Stimulated activated naive CD8-positive, alpha-beta T cell treated with anti-CD3 and anti-CD28 coated beads, Interleukin-15, Interleukin-2, amounts not matched to agents 100 ng/mL and 50 ng/mL, for 24 hours (primary cell): ENCODE results near the gene CCDC85A.

Experiments used
- H3K27ac Mint-ChIP-seq: one replicate; pipeline ENCODE4 v1.8.0; 2021; ENCODE audit warnings: mild to moderate bottlenecking, mixed read lengths
- H3K27me3 Mint-ChIP-seq: one replicate; pipeline ENCODE4 v1.8.0; 2021; ENCODE audit warnings: mixed read lengths
- H3K36me3 Mint-ChIP-seq: one replicate; pipeline ENCODE4 v1.8.0; 2021; ENCODE audit warnings: low read depth, mixed read lengths
- H3K4me1 Mint-ChIP-seq: one replicate; pipeline ENCODE4 v1.8.0; 2021; ENCODE audit warnings: low read depth, mixed read lengths
- H3K4me3 Mint-ChIP-seq: one replicate; pipeline ENCODE4 v1.8.0; 2021; ENCODE audit warnings: mild to moderate bottlenecking, mixed read lengths
- H3K9me3 Mint-ChIP-seq: one replicate; pipeline ENCODE4 v1.8.0; 2021; ENCODE audit warnings: mixed read lengths

The CCDC85A gene

GRCh38 chr2:56240210-56240609 lies 56.4 kb downstream of the CCDC85A start:
- Mint-ChIP-seq H3K27me3 (no peaks in the 10 kb centered on the region), H3K36me3 (no peaks in the 10 kb centered on the region), H3K9me3 (peaks cover 25% of the 10 kb centered on the region), H3K4me1 (no peaks in the 10 kb centered on the region), H3K27ac (no peak overlapping the region), H3K4me3 (no peak overlapping the region)

GRCh38 chr2:56244506-56244905 lies 60.7 kb downstream of the CCDC85A start:
- H3K27ac Mint-ChIP-seq = no peak overlapping the region
- no peaks in the 10 kb centered on the region for H3K36me3 Mint-ChIP-seq
- no peaks in the 10 kb centered on the region for H3K27me3 Mint-ChIP-seq

GRCh38 chr2:56244911-56245530 lies 61.2 kb downstream of the CCDC85A start:
- Mint-ChIP-seq H3K9me3 (peaks cover 20% of the 10 kb centered on the region), H3K36me3 (no peaks in the 10 kb centered on the region), H3K4me1 (no peaks in the 10 kb centered on the region), H3K27ac (no peak overlapping the region), H3K27me3 (no peaks in the 10 kb centered on the region), H3K4me3 (no peak overlapping the region)

More at GRCh38 chr2:56244506-56244905, 60.7 kb downstream of the CCDC85A start:
- Mint-ChIP-seq H3K9me3 (peaks cover 20% of the 10 kb centered on the region), H3K4me3 (no peak overlapping the region), H3K4me1 (no peaks in the 10 kb centered on the region)

GRCh38 chr2:56248965-56249742 lies 65.4 kb downstream of the CCDC85A start:
- Mint-ChIP-seq H3K9me3 (peaks cover 1% of the 10 kb centered on the region), H3K4me3 (no peak overlapping the region), H3K36me3 (no peaks in the 10 kb centered on the region), H3K27ac (no peak overlapping the region), H3K4me1 (no peaks in the 10 kb centered on the region), H3K27me3 (no peaks in the 10 kb centered on the region)

- Mint-ChIP-seq H3K27me3 (no peaks in the 10 kb centered on the region), H3K4me1 (no peaks in the 10 kb centered on the region), H3K4me3 (no peak overlapping the region), H3K36me3 (no peaks in the 10 kb centered on the region), H3K27ac (no peak overlapping the region), H3K9me3 (peaks cover 3% of the 10 kb centered on the region)
Measured at GRCh38 chr2:56250153-56250729, 66.5 kb downstream of the CCDC85A start.

GRCh38 chr2:56260415-56260814 lies 76.6 kb downstream of the CCDC85A start:
- Mint-ChIP-seq H3K4me3 (no peak overlapping the region), H3K4me1 (no peaks in the 10 kb centered on the region)

GRCh38 chr2:56262241-56262640 lies 78.5 kb downstream of the CCDC85A start:
- H3K9me3 Mint-ChIP-seq = peaks cover 8% of the 10 kb centered on the region
- H3K4me3 Mint-ChIP-seq = no peak overlapping the region
- no peaks in the 10 kb centered on the region for H3K36me3 Mint-ChIP-seq
- no peaks in the 10 kb centered on the region for H3K4me1 Mint-ChIP-seq
- H3K27ac Mint-ChIP-seq = no peak overlapping the region
- no peaks in the 10 kb centered on the region for H3K27me3 Mint-ChIP-seq

More at GRCh38 chr2:56260415-56260814, 76.6 kb downstream of the CCDC85A start:
- H3K9me3 Mint-ChIP-seq = peaks cover 4% of the 10 kb centered on the region
- H3K36me3 Mint-ChIP-seq = no peaks in the 10 kb centered on the region
- H3K27ac Mint-ChIP-seq = no peak overlapping the region
- no peaks in the 10 kb centered on the region for H3K27me3 Mint-ChIP-seq

GRCh38 chr2:56263876-56264275 lies 80.1 kb downstream of the CCDC85A start:
- H3K36me3 Mint-ChIP-seq = no peaks in the 10 kb centered on the region
- H3K27ac Mint-ChIP-seq = no peak overlapping the region
- no peak overlapping the region for H3K4me3 Mint-ChIP-seq
- H3K27me3 Mint-ChIP-seq = no peaks in the 10 kb centered on the region
- H3K4me1 Mint-ChIP-seq = no peaks in the 10 kb centered on the region
- peaks cover 8% of the 10 kb centered on the region for H3K9me3 Mint-ChIP-seq

- H3K4me3 Mint-ChIP-seq = no peak overlapping the region
- peaks cover 8% of the 10 kb centered on the region for H3K9me3 Mint-ChIP-seq
- no peak overlapping the region for H3K27ac Mint-ChIP-seq
- H3K36me3 Mint-ChIP-seq = no peaks in the 10 kb centered on the region
- no peaks in the 10 kb centered on the region for H3K4me1 Mint-ChIP-seq
- H3K27me3 Mint-ChIP-seq = no peaks in the 10 kb centered on the region
Measured at GRCh38 chr2:56266761-56267414, 83.1 kb downstream of the CCDC85A start.

GRCh38 chr2:56267415-56267788 lies 83.6 kb downstream of the CCDC85A start:
- Mint-ChIP-seq H3K36me3 (no peaks in the 10 kb centered on the region), H3K27me3 (no peaks in the 10 kb centered on the region), H3K9me3 (peaks cover 8% of the 10 kb centered on the region), H3K4me1 (no peaks in the 10 kb centered on the region), H3K4me3 (no peak overlapping the region), H3K27ac (no peak overlapping the region)

GRCh38 chr2:56268856-56269255 lies 85.1 kb downstream of the CCDC85A start:
- Mint-ChIP-seq H3K27me3 (no peaks in the 10 kb centered on the region), H3K9me3 (peaks cover 8% of the 10 kb centered on the region), H3K36me3 (no peaks in the 10 kb centered on the region), H3K4me1 (no peaks in the 10 kb centered on the region), H3K27ac (no peak overlapping the region), H3K4me3 (no peak overlapping the region)

GRCh38 chr2:56271275-56271674 lies 87.5 kb downstream of the CCDC85A start:
- Mint-ChIP-seq H3K4me1 (no peaks in the 10 kb centered on the region), H3K9me3 (peaks cover 8% of the 10 kb centered on the region), H3K4me3 (no peak overlapping the region), H3K27me3 (no peaks in the 10 kb centered on the region), H3K36me3 (no peaks in the 10 kb centered on the region), H3K27ac (no peak overlapping the region)

GRCh38 chr2:56285224-56285623 lies 101.4 kb downstream of the CCDC85A start:
- H3K9me3 Mint-ChIP-seq = peaks cover 12% of the 10 kb centered on the region
- H3K4me3 Mint-ChIP-seq = no peak overlapping the region
- no peaks in the 10 kb centered on the region for H3K4me1 Mint-ChIP-seq
- H3K27me3 Mint-ChIP-seq = no peaks in the 10 kb centered on the region
- H3K27ac Mint-ChIP-seq = no peak overlapping the region
- no peaks in the 10 kb centered on the region for H3K36me3 Mint-ChIP-seq

GRCh38 chr2:56286936-56287335 lies 103.1 kb downstream of the CCDC85A start:
- H3K36me3 Mint-ChIP-seq = no peaks in the 10 kb centered on the region
- H3K27me3 Mint-ChIP-seq = no peaks in the 10 kb centered on the region
- H3K9me3 Mint-ChIP-seq = peaks cover 16% of the 10 kb centered on the region
- no peak overlapping the region for H3K27ac Mint-ChIP-seq
- H3K4me3 Mint-ChIP-seq = no peak overlapping the region
- no peaks in the 10 kb centered on the region for H3K4me1 Mint-ChIP-seq

GRCh38 chr2:56287508-56287907 lies 103.7 kb downstream of the CCDC85A start:
- no peaks in the 10 kb centered on the region for H3K4me1 Mint-ChIP-seq
- H3K9me3 Mint-ChIP-seq = peaks cover 16% of the 10 kb centered on the region
- no peaks in the 10 kb centered on the region for H3K36me3 Mint-ChIP-seq
- H3K27ac Mint-ChIP-seq = no peak overlapping the region
- H3K27me3 Mint-ChIP-seq = no peaks in the 10 kb centered on the region
- H3K4me3 Mint-ChIP-seq = no peak overlapping the region
